SK-N-SH (cell line): ENCODE results near the gene SPATA16. TPM values are rescaled to one million over a fixed set of nuclear protein-coding genes. Genes with fewer than 3 reads are reported as not detected.

Experiments
- CTCF ChIA-PET: fragments of 300-600, 350-600 bp; formaldehyde crosslinking; extraction: SDS; loops from one replicate; lab custom pipeline; 2021; lab: Yijun Ruan, JAX
- POLR2A ChIA-PET: fragments of 350-600 bp; sonication (Branson Sonifier 250); formaldehyde crosslinking; extraction: SDS; loops from one replicate; lab custom pipeline; 2020; ENCODE audit warnings: antibody characterized with exemption, inconsistent platforms; lab: Yijun Ruan, JAX
- DNase-seq: peaks from one replicate; pipeline ENCODE4 v3.0.0; 2012
- H2AFZ ChIP-seq: fragments of 200-600 bp; sonication (generic); 2 replicates; pipeline ENCODE4 v1.8.1; 2016; ENCODE audit warnings: antibody characterized with exemption, mild to moderate bottlenecking, low read depth
- H3F3A ChIP-seq: fragments of 200-600 bp; sonication (generic); replicated peaks from 2 replicates; pipeline ENCODE3; 2016; ENCODE audit warnings: antibody characterized with exemption, mild to moderate bottlenecking; ENCODE audit not compliant: insufficient read depth
- H3K27ac ChIP-seq, 2 experiments: fragments of 200-500 bp in 1 of 2; fragments of 200-600 bp in 1 of 2; sonication (Bioruptor generic) in 1 of 2; sonication (generic), shearing (Covaris generic) in 1 of 2; 2 replicates each; pipeline versions ENCODE4 v1.5.1 to v1.6.1; 2014 to 2016; ENCODE audit warnings: low read depth in 2 of 2, inconsistent platforms in 1 of 2, low read length in 1 of 2, mild to moderate bottlenecking in 1 of 2, mixed read lengths in 1 of 2
- H3K27me3 ChIP-seq: fragments of 200-600 bp; sonication (generic), shearing (Covaris generic); 2 replicates; pipeline ENCODE4 v1.6.1; 2016; ENCODE audit warnings: mixed run types; ENCODE audit not compliant: insufficient read depth
- H3K36me3 ChIP-seq, 2 experiments: fragments of 200-500 bp in 1 of 2; fragments of 200-600 bp in 1 of 2; sonication (Bioruptor generic) in 1 of 2; sonication (generic) in 1 of 2; replicated peaks in 1 of 2; 2 replicates each; pipeline versions ENCODE3 to v1.5.1; 2014 to 2016; ENCODE audit warnings: low read length in 1 of 2, mild to moderate bottlenecking in 1 of 2; ENCODE audit not compliant: insufficient read depth in 2 of 2, control insufficient read depth in 1 of 2
- H3K4me1 ChIP-seq, 2 experiments: fragments of 200-500 bp in 1 of 2; fragments of 200-600 bp in 1 of 2; sonication (Bioruptor generic) in 1 of 2; sonication (generic), shearing (Covaris generic) in 1 of 2; 2 replicates each; pipeline versions ENCODE4 v1.5.1 to v1.6.1; 2014 to 2016; ENCODE audit warnings: low read depth in 1 of 2, low read length in 1 of 2, mixed run types in 1 of 2; ENCODE audit not compliant: insufficient read depth in 2 of 2, control insufficient read depth in 1 of 2
- H3K4me2 ChIP-seq: fragments of 200-600 bp; sonication (generic), shearing (Covaris generic); 2 replicates; pipeline ENCODE4 v1.6.1; 2017; ENCODE audit warnings: mixed run types
- H3K4me3 ChIP-seq, 2 experiments: fragments of 200-500 bp in 1 of 2; fragments of 200-600 bp in 1 of 2; sonication (Bioruptor generic) in 1 of 2; sonication (generic), shearing (Covaris generic) in 1 of 2; 2 replicates each; pipeline versions ENCODE4 v1.5.1 to v1.8.1; 2014 to 2016; ENCODE audit warnings: low read depth in 2 of 2, inconsistent platforms in 1 of 2, low read length in 1 of 2, mild to moderate bottlenecking in 1 of 2, mixed read lengths in 1 of 2, moderate library complexity in 1 of 2
- H3K79me2 ChIP-seq: fragments of 200-600 bp; sonication (generic); 2 replicates; pipeline ENCODE4 v1.8.1; 2017; ENCODE audit warnings: mild to moderate bottlenecking; ENCODE audit not compliant: insufficient read depth
- H3K9ac ChIP-seq: fragments of 200-600 bp; sonication (generic); 2 replicates; pipeline ENCODE4 v1.6.1; 2017; ENCODE audit warnings: mixed run types
- H3K9me2 ChIP-seq: fragments of 200-600 bp; sonication (generic); 2 replicates; pipeline ENCODE4 v1.6.1; 2017; ENCODE audit warnings: mixed run types
- H3K9me3 ChIP-seq: fragments of 200-600 bp; sonication (generic); 2 replicates; pipeline ENCODE4 v1.6.1; 2017; ENCODE audit warnings: mixed run types, mild to moderate bottlenecking, moderate library complexity
- H4K20me1 ChIP-seq: fragments of 200-600 bp; sonication (generic); 2 replicates; pipeline ENCODE4 v1.6.1; 2017; ENCODE audit warnings: mild to moderate bottlenecking, mixed run types; ENCODE audit not compliant: insufficient read depth
- CHD2 ChIP-seq: fragments of 150-350 bp; IDR thresholded peaks from 2 replicates; pipeline ENCODE4 v1.6.1; 2018; ENCODE audit warnings: low read length; ENCODE audit not compliant: partially characterized antibody
- ELF1 ChIP-seq: IDR thresholded peaks from 2 replicates; pipeline ENCODE4 v1.4.0; 2012
- FOSL2 ChIP-seq: IDR thresholded peaks from 2 replicates; pipeline ENCODE4 v1.4.0; 2012; ENCODE audit warnings: low read depth, mild to moderate bottlenecking, moderate library complexity, borderline replicate concordance
- FOXM1 ChIP-seq: IDR thresholded peaks from 2 replicates; pipeline ENCODE4 v1.4.0; 2012; ENCODE audit warnings: low read depth, mild to moderate bottlenecking
- GABPA ChIP-seq: IDR thresholded peaks from 2 replicates; pipeline ENCODE4 v1.4.0; 2012; ENCODE audit warnings: low read depth, mild to moderate bottlenecking
- GATA2 ChIP-seq: sonication (generic); formaldehyde crosslinking; IDR thresholded peaks from 2 replicates; pipeline ENCODE4 v1.5.0; 2020; ENCODE audit warnings: mild to moderate bottlenecking, missing genetic modification reagents
- JUND ChIP-seq: IDR thresholded peaks from 2 replicates; pipeline ENCODE4 v1.4.0; 2012
- MAX ChIP-seq: IDR thresholded peaks from 2 replicates; pipeline ENCODE4 v1.4.0; 2012; ENCODE audit warnings: low read depth
- MEF2A ChIP-seq: IDR thresholded peaks from 2 replicates; pipeline ENCODE4 v1.4.0; 2012; ENCODE audit warnings: low read depth, borderline replicate concordance
- NFIC ChIP-seq: IDR thresholded peaks from 2 replicates; pipeline ENCODE4 v1.4.0; 2012; ENCODE audit warnings: borderline replicate concordance
- NRF1 ChIP-seq: IDR thresholded peaks from 2 replicates; pipeline ENCODE4 v1.6.1; 2012; ENCODE audit warnings: low read depth, mild to moderate bottlenecking, low read length
- RCOR1 ChIP-seq: fragments of 150-350 bp; IDR thresholded peaks from 2 replicates; pipeline ENCODE4 v1.6.1; 2017; ENCODE audit warnings: antibody characterized with exemption, low read length
- REST ChIP-seq: IDR thresholded peaks from 2 replicates; pipeline ENCODE4 v1.6.1; 2012; ENCODE audit warnings: mild to moderate bottlenecking, low read depth, low read length, moderate library complexity
- RFX5 ChIP-seq: IDR thresholded peaks from 2 replicates; pipeline ENCODE4 v1.6.1; 2012; ENCODE audit warnings: mild to moderate bottlenecking, improper control_type of control experiment, low read length
- SIN3A ChIP-seq: IDR thresholded peaks from 2 replicates; pipeline ENCODE4 v1.6.1; 2012; ENCODE audit warnings: low read depth, mild to moderate bottlenecking, low read length, moderate library complexity, borderline replicate concordance
- TAF1 ChIP-seq: IDR thresholded peaks from 2 replicates; pipeline ENCODE4 v1.6.1; 2012; ENCODE audit warnings: low read depth, mild to moderate bottlenecking, low read length, moderate library complexity, borderline replicate concordance
- TEAD4 ChIP-seq: IDR thresholded peaks from 2 replicates; pipeline ENCODE4 v1.4.0; 2012; ENCODE audit warnings: mild to moderate bottlenecking, borderline replicate concordance; ENCODE audit not compliant: insufficient read depth
- USF2 ChIP-seq: fragments of 150-350 bp; IDR thresholded peaks from 2 replicates; pipeline ENCODE4 v1.6.1; 2017; ENCODE audit warnings: antibody characterized with exemption, low read length, low read depth, borderline replicate concordance
- YY1 ChIP-seq: IDR thresholded peaks from 2 replicates; pipeline ENCODE4 v1.4.0; 2012; ENCODE audit warnings: low read depth, mild to moderate bottlenecking
- WGBS: methylation state at CpG from one replicate; pipeline ENCODE4 v1.1.6; 2017; ENCODE audit warnings: low lambda C conversion rate; 5-methylcytosine and 5-hydroxymethylcytosine counted together
- polyA plus RNA-seq, 3 experiments: library from polyadenylated mRNA; depleted of rRNA; stranded (reverse); fragments of >200 nt; gene quantifications; 2 replicates each; pipeline ENCODE4 v1.2.3, GENCODE V29; 2012

Gene SPATA16
- polyA plus RNA-seq, 1 of the 3 experiments (the other 2 are of a cell fraction): not detected

- DNase-seq: no peak
- ChIA-PET POLR2A (no interaction called here), CTCF (no interaction called here)
- Histone ChIP-seq H3K9me2 (no peaks in the 10 kb centered on the region), H3K79me2 (no peaks in the 10 kb centered on the region), H2AFZ (no peak overlapping the region), H3F3A (no peaks in the 10 kb centered on the region), H4K20me1 (no peaks in the 10 kb centered on the region), H3K36me3 (no peaks in the 10 kb centered on the region), H3K4me3 (no peak overlapping the region), H3K4me1 (no peaks in the 10 kb centered on the region; a peak in 1 of 4 replicates), H3K27ac (no peak overlapping the region), H3K27me3 (no peaks in the 10 kb centered on the region), H3K9me3 (no peaks in the 10 kb centered on the region), H3K4me2 (no peak overlapping the region), H3K9ac (no peak overlapping the region)
- WGBS: 62% methylated on average over 6 of the region's 6 CpGs
- TF ChIP-seq REST: no peak
- TF ChIP-seq GATA2 (CRISPR knock-in tag): no peak
- no peak for TF ChIP-seq TAF1
- TF ChIP-seq JUND: no peak
Measured at GRCh38 chr3:173004681-173005080, 136.4 kb downstream of the SPATA16 start.

- no peak overlapping the region for H3K27ac ChIP-seq
- 54% methylated on average over 3 of the region's 3 CpGs for WGBS
- H3K4me3 ChIP-seq: no peak overlapping the region
- H4K20me1 ChIP-seq: no peaks in the 10 kb centered on the region
- ChIA-PET POLR2A (no interaction called here), CTCF (no interaction called here)
- no peak for TF ChIP-seq RFX5
- no peak for TF ChIP-seq MAX
- no peak for TF ChIP-seq TEAD4
- TF ChIP-seq JUND: no peak
- no peak for TF ChIP-seq ELF1
- no peak for TF ChIP-seq USF2
- TF ChIP-seq FOXM1: no peak
- TF ChIP-seq CHD2: no peak
- TF ChIP-seq MEF2A: no peak
- TF ChIP-seq SIN3A: no peak
- no peak for TF ChIP-seq TAF1
- TF ChIP-seq REST: no peak
- no peak for TF ChIP-seq GABPA
- no peak for TF ChIP-seq FOSL2
- TF ChIP-seq RCOR1: no peak
- no peak for TF ChIP-seq NFIC
- TF ChIP-seq NRF1: no peak
- no peak for TF ChIP-seq YY1
- no peaks in the 10 kb centered on the region for H3K79me2 ChIP-seq
- no peak overlapping the region for H3K4me2 ChIP-seq
- H3K9me3 ChIP-seq: no peaks in the 10 kb centered on the region
- no peaks in the 10 kb centered on the region for H3K36me3 ChIP-seq
- H2AFZ ChIP-seq: no peak overlapping the region
- no peaks in the 10 kb centered on the region for H3K27me3 ChIP-seq
- H3F3A ChIP-seq: no peaks in the 10 kb centered on the region
- H3K4me1 ChIP-seq: no peaks in the 10 kb centered on the region; a peak in 1 of 4 replicates
- DNase-seq: no peak
- H3K9ac ChIP-seq: no peak overlapping the region
- no peaks in the 10 kb centered on the region for H3K9me2 ChIP-seq
Measured at GRCh38 chr3:173003956-173004355, 137.1 kb downstream of the SPATA16 start.
